K562 (cell line): ENCODE results near the gene EGFR. TPM values are rescaled to one million over a fixed set of nuclear protein-coding genes. Genes with fewer than 3 reads are reported as not detected.
A peak's percentile ranks its signal among the peaks of the same experiment; 100 is the strongest.

Experiments
- CTCF ChIP-seq, 3 experiments: IDR thresholded peaks in 2 of 3; conservative IDR thresholded peaks in 1 of 3; 2 replicates each; pipeline ENCODE4 v1.5.1; 2011 to 2012; ENCODE audit warnings: low read length in 3 of 3, mild to moderate bottlenecking in 3 of 3, control low read depth in 2 of 3, improper control_type of control experiment in 1 of 3, inconsistent platforms in 1 of 3, low read depth in 1 of 3, mixed read lengths in 1 of 3, moderate library complexity in 1 of 3; ENCODE audit not compliant: insufficient read depth in 2 of 3
- MEIS2 ChIP-seq: fragments of 450-650 bp; IDR thresholded peaks from 2 replicates; pipeline ENCODE4 v1.6.1; 2014; ENCODE audit warnings: mild to moderate bottlenecking; ENCODE audit not compliant: partially characterized antibody
- SIX5 ChIP-seq, 2 experiments: IDR thresholded peaks; 2 replicates each; pipeline ENCODE4 v1.6.1; 2011; ENCODE audit warnings: low read length in 2 of 2, borderline replicate concordance in 1 of 2, low read depth in 1 of 2, mild to moderate bottlenecking in 1 of 2, moderate library complexity in 1 of 2; ENCODE audit not compliant: insufficient read depth in 1 of 2
- TAF1 ChIP-seq: IDR thresholded peaks from 2 replicates; pipeline ENCODE4 v1.6.1; 2011; ENCODE audit warnings: mild to moderate bottlenecking, low read length, moderate library complexity; ENCODE audit not compliant: insufficient read depth, control insufficient read depth, severe bottlenecking; ENCODE audit errors: extremely low read depth
- ZNF134 ChIP-seq: fragments of 250-450 bp; sonication (Bioruptor Pico); conservative IDR thresholded peaks from 2 replicates; pipeline ENCODE4 v1.4.0; 2020
- ZNF175 ChIP-seq: fragments of 200-800 bp; sonication (Bioruptor generic); IDR thresholded peaks from 2 replicates; pipeline ENCODE4 v1.6.1; 2016; ENCODE audit warnings: low read depth, mild to moderate bottlenecking, missing genetic modification characterization, missing compliant biosample characterization
- ZNF518B ChIP-seq: fragments of 250-450 bp; sonication (Bioruptor Pico); IDR thresholded peaks from 2 replicates; pipeline ENCODE4 v1.5.0; 2021; ENCODE audit warnings: mild to moderate bottlenecking, moderate library complexity
- polyA plus RNA-seq, 8 experiments: library from polyadenylated mRNA; depleted of rRNA in 4 of 8; stranded (reverse) in 5 of 8; unstranded in 3 of 8; fragments of >200 nt; fragmentation: Nextera tagmentation in 2 of 8; fragmentation: Illumina TruSeq in 1 of 8; extraction: Ambion mirVana in 2 of 8; extraction: Trizol in 1 of 8; gene quantifications; 2 replicates each; pipeline versions ENCODE4 v1.2.1 to v1.2.3, GENCODE V29; 2011 to 2014; ENCODE audit warnings: inconsistent platforms in 1 of 8, missing spikeins in 1 of 8
- total RNA-seq, 7 experiments: library from RNA; depleted of rRNA in 6 of 7; stranded (reverse); fragments of >200 nt in 6 of 7; fragmentation: Illumina TruSeq in 2 of 7; extraction: Trizol in 2 of 7; gene quantifications; 2 replicates each; pipeline versions ENCODE4 v1.2.1 to v1.2.3, GENCODE V29; 2011 to 2021; ENCODE audit warnings: low replicate concordance in 1 of 7

The EGFR gene
- total and polyA plus RNA-seq, 9 of the 15 experiments (the other 6 are each of a cell fraction or from before 2014, with no cell fraction given), result 0.13 TPM; not detected in 8

GRCh38 chr7:55124989-55125875 lies 106.4 kb downstream of the EGFR start (continued):
- TF ChIP-seq ZNF518B (CRISPR knock-in tag) (no peak), MEIS2 (no peak), ZNF134 (CRISPR knock-in tag) (no peak), ZNF175 (no peak), SIX5 (IDR thresholded peaks at IDR 0.05; ENCODE audit: borderline replicate concordance in 1 of 2, insufficient read depth in 1 of 2, low read depth in 1 of 2, low read length in 2 of 2) (no peak), TAF1 (no peak), CTCF (IDR thresholded peaks at IDR 0.05 in 2 of 3, conservative IDR thresholded peaks at IDR 0.05 in 1 of 3; ENCODE audit: insufficient read depth in 2 of 3, low read depth in 1 of 3, low read length in 3 of 3) (peak; percentile 8 to 64 (median 9); a peak in 3 of 6 replicates)
